ENCODE results near the gene TENM3. TPM values are rescaled to one million over a fixed set of nuclear protein-coding genes. Genes with fewer than 3 reads are reported as not detected.

The TENM3 gene
- total RNA-seq, 1 donor from 2014 or later: 124 TPM

DNA sequence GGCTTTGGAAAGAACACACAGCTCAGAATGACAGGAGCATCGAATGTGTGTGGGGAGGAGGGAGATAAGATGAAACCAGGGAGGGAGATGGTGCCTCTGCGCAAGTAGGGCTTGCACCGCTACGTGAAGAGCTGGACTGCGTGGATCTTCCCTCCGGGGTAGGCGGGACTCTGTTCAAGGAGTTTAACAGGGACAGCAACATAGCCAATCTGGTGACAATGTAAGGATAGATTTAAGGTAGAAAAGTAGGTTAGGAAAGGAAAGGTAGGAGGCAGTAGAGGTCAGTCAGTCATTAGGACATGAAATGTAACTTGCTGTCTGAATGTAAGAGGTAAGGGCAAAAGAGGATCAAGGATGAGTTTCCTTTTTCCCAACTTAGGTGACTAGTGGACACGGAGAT is 521.4 kb downstream of the TENM3 start:
- Mint-ChIP-seq H3K4me1 (ENCODE audit: low read depth, unreplicated experiment) (peaks cover 13% of the 10 kb centered on the region), H3K4me3 (ENCODE audit: unreplicated experiment) (no peak overlapping the region), H3K27ac (ENCODE audit: unreplicated experiment) (no peak overlapping the region), H3K9me3 (ENCODE audit: unreplicated experiment) (no peaks in the 10 kb centered on the region), H3K36me3 (ENCODE audit: unreplicated experiment) (no peaks in the 10 kb centered on the region), H3K27me3 (ENCODE audit: unreplicated experiment) (no peaks in the 10 kb centered on the region)
- no peak for DNase-seq
- TF ChIP-seq, protein P1, sequence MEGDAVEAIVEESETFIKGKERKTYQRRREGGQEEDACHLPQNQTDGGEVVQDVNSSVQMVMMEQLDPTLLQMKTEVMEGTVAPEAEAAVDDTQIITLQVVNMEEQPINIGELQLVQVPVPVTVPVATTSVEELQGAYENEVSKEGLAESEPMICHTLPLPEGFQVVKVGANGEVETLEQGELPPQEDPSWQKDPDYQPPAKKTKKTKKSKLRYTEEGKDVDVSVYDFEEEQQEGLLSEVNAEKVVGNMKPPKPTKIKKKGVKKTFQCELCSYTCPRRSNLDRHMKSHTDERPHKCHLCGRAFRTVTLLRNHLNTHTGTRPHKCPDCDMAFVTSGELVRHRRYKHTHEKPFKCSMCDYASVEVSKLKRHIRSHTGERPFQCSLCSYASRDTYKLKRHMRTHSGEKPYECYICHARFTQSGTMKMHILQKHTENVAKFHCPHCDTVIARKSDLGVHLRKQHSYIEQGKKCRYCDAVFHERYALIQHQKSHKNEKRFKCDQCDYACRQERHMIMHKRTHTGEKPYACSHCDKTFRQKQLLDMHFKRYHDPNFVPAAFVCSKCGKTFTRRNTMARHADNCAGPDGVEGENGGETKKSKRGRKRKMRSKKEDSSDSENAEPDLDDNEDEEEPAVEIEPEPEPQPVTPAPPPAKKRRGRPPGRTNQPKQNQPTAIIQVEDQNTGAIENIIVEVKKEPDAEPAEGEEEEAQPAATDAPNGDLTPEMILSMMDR (IDR thresholded peaks at IDR 0.05; ENCODE audit: partially characterized antibody, unreplicated experiment): no peak

DNA sequence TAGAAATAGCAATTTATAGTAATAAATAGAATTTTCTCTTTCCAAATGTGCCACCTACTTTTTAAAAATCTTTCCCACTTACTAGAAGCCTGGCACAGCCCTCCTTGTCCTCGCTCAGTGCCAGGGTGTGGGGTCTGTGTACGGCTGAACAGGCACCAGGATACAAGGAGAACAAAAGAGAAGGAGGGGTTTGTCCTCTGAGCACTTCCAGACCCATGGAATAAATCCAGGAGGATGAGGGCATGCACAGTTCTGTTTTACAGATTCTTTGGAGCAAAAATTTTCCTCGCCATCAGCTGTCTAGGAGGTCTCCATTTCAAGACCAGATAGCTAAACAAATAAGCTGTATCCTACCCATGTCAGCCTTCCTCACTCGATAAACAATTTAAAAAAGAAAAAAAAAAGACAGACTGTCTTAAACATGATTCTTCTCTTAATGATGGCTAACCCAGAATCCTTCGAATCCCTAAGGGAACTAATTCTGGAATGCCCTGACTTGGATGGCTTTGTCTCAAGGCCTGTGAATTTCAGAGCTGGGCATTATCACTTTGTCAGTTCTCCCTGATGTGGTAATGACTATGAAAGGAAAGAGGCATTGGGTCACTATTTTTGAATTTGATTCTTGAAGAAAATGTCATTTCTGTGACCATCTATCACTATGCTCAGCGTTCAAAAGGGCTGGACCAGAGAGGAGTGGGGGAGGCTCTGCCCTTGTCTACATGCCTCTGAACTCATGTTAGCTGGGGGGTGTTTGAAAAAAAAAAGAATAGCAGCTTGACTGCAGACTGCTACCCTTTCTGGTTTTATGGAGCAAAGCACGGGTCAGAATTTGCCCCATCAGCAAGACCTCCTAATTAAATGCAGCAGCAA is 523.0 kb downstream of the TENM3 start:
- no peak overlapping the region for H3K4me3 Mint-ChIP-seq (ENCODE audit: unreplicated experiment)
- no peak for DNase-seq
- TF ChIP-seq, protein P1 (IDR thresholded peaks at IDR 0.05; ENCODE audit: partially characterized antibody, unreplicated experiment): no peak
- H3K27me3 Mint-ChIP-seq (ENCODE audit: unreplicated experiment): no peaks in the 10 kb centered on the region
- H3K27ac Mint-ChIP-seq (ENCODE audit: unreplicated experiment): no peak overlapping the region
- no peaks in the 10 kb centered on the region for H3K9me3 Mint-ChIP-seq (ENCODE audit: unreplicated experiment)
- H3K36me3 Mint-ChIP-seq (ENCODE audit: unreplicated experiment): no peaks in the 10 kb centered on the region
- peaks cover 13% of the 10 kb centered on the region for H3K4me1 Mint-ChIP-seq (ENCODE audit: low read depth, unreplicated experiment)

DNA sequence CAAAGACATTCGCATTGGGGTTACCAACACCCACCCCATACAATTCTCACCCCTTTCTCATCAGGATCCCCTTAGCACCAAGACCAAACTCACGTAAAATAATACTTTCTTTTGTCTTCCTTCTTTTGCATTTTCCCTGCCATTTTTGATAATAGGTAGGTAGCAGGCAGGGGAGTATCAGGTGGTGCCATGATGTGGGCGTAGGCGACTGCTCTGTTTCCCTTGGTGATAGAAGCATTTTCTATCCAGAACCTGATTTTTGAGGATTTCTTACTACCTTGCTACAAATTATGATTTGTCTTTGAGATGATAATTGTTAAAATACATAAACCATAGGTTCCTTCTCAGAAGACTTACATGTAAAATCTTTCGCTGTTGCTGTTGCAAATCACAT is 523.7 kb downstream of the TENM3 start:
- no peak for DNase-seq

DNA sequence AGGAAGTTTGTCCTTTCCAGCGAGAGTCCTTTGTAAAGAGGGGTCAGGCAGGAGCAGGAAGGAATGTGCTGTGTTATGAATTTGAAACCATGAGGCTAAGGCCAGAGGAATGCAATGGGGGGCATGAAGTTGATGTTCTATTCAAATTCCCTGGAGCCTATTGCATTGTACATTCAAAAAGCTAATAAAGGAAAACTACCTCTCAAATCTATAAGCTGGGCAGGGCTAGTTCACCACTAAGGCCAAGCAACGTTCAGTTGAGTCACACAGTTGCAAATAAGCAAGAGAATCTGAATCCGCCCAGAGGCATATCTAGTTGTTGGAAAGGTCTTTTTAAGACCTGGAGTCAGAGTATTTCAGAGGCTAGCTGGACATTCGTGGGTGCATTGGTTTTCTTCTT is 525.6 kb downstream of the TENM3 start:
- no peak overlapping the region for H3K27ac Mint-ChIP-seq (ENCODE audit: unreplicated experiment)
- no peak overlapping the region for H3K4me3 Mint-ChIP-seq (ENCODE audit: unreplicated experiment)
- H3K27me3 Mint-ChIP-seq (ENCODE audit: unreplicated experiment): no peaks in the 10 kb centered on the region
- no peaks in the 10 kb centered on the region for H3K9me3 Mint-ChIP-seq (ENCODE audit: unreplicated experiment)
- H3K36me3 Mint-ChIP-seq (ENCODE audit: unreplicated experiment): no peaks in the 10 kb centered on the region
- no peak for DNase-seq
- TF ChIP-seq, protein P1 (IDR thresholded peaks at IDR 0.05; ENCODE audit: partially characterized antibody, unreplicated experiment): no peak
- peaks cover 13% of the 10 kb centered on the region for H3K4me1 Mint-ChIP-seq (ENCODE audit: low read depth, unreplicated experiment)

More for the DNA sequence above, 523.7 kb downstream of the TENM3 start:
- TF ChIP-seq, protein P1 (IDR thresholded peaks at IDR 0.05; ENCODE audit: partially characterized antibody, unreplicated experiment): no peak
- H3K36me3 Mint-ChIP-seq (ENCODE audit: unreplicated experiment): no peaks in the 10 kb centered on the region
- H3K27ac Mint-ChIP-seq (ENCODE audit: unreplicated experiment): peak overlapping the region; percentile 9
- H3K9me3 Mint-ChIP-seq (ENCODE audit: unreplicated experiment): no peaks in the 10 kb centered on the region
- no peak overlapping the region for H3K4me3 Mint-ChIP-seq (ENCODE audit: unreplicated experiment)
- H3K27me3 Mint-ChIP-seq (ENCODE audit: unreplicated experiment): no peaks in the 10 kb centered on the region
- H3K4me1 Mint-ChIP-seq (ENCODE audit: low read depth, unreplicated experiment): peaks cover 13% of the 10 kb centered on the region

DNA sequence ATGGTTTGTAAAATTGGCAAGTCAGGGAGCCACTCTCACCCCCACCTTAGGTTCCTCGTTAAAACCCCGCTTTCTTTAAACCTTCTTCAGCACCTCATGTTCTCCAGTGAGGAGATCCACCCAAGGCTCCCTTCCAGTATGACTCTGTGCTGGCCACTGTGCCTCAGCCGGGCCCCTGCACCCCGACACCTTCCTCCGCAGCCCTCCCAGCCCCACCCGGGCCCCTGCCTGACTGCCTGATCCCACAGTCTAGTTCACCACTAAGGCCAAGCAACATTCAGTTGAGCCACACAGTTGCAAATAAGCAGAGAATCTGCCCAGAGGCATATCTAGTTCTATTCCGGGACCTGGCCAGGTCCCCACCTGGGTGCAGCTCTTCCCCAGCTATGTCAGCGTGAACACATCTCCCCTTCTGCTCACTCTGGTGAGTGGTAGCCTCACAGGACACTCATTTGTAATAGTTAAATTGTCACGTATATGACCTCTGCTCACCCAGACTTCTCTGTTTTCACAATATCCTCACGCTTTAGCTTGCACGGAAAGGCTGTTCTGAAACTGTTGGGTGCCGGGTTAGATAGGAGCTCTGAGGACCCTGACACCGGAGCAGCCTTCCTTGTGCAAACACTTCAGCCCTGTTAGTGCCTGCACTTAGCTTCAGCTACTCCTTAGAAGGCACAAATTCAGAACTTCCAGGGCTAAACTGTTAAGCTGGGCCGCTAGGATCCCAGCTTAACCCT is 527.2 kb downstream of the TENM3 start:
- Mint-ChIP-seq H3K36me3 (ENCODE audit: unreplicated experiment) (no peaks in the 10 kb centered on the region), H3K4me3 (ENCODE audit: unreplicated experiment) (no peak overlapping the region), H3K27ac (ENCODE audit: unreplicated experiment) (no peak overlapping the region), H3K27me3 (ENCODE audit: unreplicated experiment) (no peaks in the 10 kb centered on the region), H3K4me1 (ENCODE audit: low read depth, unreplicated experiment) (peaks cover 11% of the 10 kb centered on the region), H3K9me3 (ENCODE audit: unreplicated experiment) (peaks cover 2% of the 10 kb centered on the region)
- TF ChIP-seq, protein P1 (IDR thresholded peaks at IDR 0.05; ENCODE audit: partially characterized antibody, unreplicated experiment): no peak
- no peak for DNase-seq

All from glutamatergic neuron (in vitro differentiated cells).